NCI-H1092 (cell line): ENCODE measurements around the gene PMS1.
"Not testable (repeated sequence)": the region's sequence is repeated elsewhere in the genome, so short reads cannot be mapped to it uniquely, and the experiment has no call there.

ENCODE experiments used
- DNase-seq: peaks from one replicate; lab custom pipeline; 2025; lab: John Stamatoyannopoulos, UW

Gene PMS1

DNA sequence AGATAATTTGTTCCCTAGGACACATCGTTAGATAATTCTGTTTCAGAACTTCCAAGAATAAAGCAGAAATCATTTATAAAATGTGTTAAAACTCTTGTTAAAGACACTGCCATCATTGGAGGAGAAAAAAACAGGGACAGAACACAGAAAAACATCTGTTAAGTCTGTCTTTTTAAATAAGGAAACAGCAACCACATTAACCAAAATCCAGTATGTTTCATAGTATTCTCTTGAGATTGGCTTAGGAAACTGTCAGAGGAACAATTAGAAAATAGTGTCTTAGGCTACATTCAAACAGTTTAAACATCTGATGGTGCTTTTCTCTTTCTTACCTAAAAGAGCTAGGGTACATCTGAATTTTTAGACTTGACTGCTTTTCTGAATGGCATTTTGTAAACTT is 81.6 kb downstream of the PMS1 start:
- DNase-seq: no peak

DNA sequence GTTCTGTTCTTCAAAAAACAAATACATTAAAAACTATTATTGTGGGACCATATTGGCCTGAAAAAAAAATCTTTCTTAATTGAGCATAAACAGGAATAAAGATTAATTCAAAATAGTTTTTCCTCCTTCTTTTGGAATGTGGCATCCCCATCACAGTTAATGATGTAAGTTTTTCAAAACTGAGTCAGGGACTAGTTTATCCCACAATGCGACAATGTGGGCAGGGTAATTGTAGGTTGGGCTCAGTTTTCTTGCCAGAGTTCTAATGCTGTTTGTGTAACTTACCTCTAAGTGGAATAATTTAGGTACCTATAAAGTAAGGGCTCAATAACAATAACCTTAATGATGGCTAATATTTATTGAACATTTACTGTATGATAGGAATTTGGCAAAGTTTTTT is 82.0 kb downstream of the PMS1 start:
- no peak for DNase-seq

DNA sequence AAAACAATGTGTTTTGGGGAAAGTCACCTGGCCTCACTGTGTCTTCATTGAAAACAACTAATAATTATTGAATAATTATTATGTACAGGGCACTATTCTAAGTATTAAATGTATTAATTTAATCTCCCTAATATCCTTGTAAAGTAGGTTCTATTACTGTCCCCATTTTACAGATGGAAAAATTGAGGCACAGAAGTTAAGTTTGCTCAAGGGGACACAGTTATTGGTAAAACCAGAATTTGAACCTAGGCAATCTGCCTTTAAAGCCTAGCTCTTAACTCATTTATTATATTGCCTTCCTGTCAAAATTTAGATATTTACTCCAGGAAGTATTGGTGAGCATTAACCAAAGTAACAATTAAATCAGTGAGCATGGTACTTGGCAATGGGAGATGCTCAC is 84.6 kb downstream of the PMS1 start:
- no peak for DNase-seq

DNA sequence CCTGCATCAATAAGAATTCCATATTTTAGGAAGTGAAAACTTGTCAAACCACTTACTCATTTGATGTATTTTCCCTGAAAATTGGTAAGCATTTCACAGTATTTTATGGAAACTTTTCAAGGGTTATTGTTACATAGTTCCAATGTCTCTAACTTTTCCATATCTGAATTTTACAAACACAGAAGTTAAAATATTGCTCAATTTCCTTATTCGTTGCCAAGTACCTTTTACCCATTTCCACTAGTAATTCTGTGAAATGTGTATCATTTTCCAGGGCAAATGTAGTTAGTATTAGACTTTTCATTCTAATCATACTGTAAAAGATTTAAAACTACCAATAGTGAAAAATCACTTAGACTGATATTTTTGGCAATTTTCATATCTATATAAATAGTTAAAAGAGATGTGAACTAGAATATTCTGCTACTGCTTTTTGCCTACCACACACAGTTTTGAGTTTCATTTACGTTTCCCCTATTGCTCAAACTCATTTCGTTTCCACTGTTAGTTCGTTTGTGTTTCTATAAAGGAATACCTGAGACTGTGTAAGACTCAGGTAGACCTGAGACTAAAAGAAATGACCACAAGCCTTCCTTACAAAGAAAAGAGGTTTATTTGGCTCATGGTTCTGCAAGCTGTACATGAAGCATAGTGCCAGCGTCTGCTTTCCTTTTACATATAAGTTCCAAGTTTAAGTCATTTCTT is 86.3 kb downstream of the PMS1 start:
- DNase-seq: no peak

DNA sequence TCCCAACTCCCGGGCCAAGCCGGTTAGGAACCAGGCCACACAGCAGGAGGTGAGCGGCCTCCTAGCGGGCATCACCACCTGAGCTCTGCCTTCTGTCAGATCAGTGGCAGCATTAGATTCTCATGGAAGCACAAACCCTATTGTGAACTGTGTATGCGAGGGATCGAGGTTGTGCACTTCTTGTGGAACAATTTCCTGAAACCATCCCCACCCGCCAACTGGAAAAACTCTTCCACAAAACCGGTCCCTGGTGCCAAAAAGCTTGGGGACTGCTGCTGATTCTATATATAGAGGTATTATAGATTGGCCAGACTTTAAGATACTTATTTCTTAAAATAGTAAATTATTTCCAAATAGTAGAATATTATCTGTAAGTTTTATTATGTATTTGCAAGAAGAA is 89.4 kb downstream of the PMS1 start:
- no peak for DNase-seq

DNA sequence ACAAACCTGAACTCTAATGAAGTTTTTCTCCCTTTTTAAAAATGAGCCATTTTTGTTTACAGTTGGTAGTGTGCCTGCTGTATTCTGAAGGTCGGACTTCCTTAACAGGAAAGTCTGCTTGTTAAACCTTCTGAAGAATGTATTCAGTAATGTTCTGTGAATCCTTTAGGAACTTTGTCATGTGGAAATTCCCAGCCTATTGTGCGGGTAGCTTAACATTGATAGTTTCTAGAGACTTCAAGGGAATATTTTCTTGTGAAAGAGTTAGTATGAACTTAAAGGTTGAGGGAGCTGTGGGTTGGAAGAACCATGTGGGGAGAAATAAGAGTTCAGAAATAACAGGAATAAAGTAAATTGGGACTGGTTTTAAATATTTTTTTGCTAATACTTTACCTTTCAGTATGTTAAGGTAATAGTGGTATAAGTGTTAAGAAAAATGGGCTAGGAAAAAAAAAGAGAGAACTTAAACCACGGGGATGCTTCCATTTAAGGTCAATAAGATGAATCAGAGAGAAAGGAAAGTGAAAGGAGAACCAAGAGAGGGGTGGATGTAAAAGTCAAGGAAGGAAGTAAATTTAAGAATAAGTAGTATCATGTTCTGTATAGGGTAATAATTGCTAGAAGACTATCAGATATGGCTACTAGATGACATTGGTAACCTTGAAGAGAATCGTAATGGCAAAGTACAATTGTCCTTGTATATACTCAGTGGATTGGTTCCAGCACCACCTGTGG is 90.5 kb downstream of the PMS1 start:
- no peak for DNase-seq

DNA sequence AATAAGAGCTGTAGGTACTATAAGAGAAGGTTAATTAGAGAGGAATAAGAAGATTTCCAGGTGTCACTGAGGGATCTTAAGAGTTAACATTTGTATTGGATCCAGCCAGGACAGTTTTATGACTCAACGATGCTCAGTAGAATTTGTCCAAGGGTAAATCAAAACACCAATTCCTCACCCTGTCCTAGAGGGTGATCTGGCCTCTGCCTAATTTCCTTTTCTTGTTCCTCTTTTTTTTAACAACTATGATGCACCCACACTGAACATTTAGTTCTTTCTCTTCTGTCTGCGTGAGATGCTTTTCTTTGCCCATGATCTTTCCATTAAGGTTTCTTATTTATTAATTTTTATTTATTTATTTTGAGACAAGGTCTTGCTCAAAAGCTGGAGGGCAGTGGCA is 92.0 kb downstream of the PMS1 start:
- DNase-seq: no peak

DNA sequence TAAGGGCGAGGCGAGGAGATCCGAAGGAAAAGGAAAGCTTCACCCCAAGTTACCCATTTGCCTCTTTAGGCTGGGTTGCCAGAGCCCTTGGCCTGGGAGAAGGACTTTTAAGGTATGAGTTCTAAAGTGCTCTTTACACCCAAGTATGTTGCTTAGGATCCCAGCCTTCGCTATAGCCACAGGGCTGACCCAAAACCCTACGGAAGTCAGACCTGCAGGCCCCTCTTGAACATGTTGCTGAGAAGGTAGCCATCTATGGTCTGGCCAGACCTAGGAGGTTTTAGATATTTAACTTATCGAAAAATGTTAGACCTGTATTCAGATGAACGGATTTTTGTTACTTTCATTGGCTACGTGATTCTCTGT is 95.4 kb downstream of the PMS1 start:
- DNase-seq: no peak

DNA sequence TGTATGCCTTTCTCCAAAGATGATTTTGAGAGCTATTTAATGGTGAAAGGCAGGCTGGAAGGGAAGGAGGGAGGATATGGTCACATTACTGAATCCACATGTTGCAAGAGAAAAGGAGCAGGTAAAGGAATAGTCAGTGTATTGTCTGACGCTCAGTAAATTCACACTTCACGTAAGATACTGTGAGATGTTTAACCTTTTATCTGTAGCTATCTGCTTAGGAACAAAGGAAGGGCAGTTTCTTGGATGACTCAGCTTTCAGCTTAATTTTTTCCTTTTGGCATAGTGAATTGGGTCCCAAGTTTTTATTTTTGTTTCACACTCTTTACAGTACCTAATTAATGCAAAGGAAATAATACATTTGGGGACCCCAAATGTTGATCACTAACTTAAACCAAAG is 96.2 kb downstream of the PMS1 start:
- no peak for DNase-seq

DNA sequence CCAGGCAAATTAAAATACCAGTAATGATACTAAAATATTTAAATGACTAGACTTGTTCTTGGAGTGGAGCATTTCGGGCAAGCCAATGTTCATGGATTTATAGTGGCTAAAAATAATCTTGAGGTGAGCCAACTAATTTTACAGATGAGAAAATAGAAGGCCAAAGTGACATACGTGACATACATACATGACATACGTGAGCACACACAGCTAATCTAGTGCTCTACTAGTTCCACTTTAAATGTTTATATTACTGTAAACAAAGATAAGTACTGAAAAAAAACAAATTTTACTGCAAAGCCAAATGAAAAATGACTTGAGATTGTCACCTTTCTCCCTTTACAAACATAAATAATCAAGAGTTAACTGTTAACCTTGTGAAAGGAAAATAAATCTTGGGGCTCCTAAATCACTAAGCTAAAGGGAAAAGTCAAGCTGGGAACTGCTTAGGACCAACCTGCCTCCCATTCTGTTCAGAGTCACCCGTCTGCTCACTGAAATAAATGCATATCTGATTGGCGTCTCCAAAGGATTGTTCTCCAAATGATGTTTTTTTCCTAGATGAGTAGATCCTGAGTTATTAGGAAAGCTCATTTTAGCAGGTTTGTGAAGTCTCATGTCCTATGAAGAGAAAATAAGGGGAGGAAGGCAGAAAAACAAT is 96.7 kb downstream of the PMS1 start:
- no peak for DNase-seq

DNA sequence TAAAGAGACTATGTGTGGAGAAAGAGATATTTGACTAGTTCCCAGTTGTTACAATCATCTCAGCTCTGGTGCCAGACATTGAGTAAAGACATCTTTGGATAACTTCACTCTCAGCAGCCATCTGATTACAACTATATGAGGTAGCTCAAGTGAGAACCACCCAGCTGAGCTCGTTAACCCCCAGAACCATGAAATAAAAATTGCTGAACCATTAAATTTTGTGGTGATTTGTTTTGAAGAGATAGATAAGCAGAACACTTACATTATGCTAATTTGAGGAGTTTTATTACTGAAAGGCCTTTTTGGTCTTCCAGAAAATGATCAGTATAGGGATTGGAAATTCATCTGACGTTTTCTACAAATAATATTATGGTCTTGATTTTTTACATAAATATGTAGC is 101.1 kb downstream of the PMS1 start:
- no peak for DNase-seq

DNA sequence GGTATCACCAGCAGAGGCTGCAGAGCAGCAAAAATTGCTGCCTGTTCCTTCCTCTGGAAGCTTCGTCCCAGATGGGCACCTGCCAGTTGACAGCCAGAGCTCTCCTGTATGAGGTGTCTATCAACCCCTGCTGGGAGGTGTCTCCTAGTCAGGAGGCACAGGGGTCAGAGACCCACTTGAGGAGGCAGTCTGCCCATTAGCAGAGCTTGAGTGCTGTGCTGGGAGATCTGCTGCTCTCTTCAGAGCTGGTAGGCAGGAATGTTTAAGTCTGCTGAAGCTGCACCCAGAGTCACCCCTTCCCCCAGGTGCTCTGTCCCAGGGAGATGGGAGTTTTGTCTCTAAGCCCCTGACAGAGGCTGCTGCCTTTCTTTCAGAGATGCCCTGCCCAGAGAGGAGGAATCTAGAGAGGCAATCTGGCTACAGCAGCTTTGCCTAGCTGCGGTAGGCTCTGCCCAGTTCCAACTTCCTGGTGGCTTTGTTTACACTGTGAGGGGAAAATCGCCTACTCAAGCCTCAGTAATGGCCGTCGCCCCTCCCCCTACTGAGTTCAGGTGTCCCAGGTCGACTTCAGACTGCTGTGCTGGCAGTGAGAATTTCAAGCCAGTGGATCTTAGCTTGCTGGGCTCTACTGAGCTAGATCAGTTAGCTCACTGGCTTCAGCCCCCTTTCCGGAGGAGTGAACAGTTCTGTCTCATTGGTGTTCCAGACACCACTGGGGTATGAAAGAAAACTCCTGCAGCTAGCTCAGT is 108.5 kb downstream of the PMS1 start:
- not testable (repeated sequence) for DNase-seq

DNA sequence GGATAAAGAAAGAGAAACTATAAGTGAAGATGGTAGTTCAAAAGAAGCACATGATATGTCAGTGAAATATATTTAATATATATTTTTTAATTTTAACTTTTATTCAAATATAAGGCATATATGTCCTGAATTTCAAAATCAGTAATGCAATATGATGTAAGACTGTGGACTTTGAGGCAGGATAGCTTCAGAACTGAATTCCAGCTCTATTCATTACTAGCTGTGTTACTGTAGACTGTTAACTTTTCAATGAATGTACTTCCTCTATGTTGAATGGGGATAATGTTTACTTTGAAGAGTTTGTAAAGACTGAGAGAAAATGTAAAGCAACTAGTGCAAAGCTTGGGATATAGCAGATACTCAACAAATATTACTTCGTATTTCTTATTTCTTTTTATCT is 112.6 kb downstream of the PMS1 start:
- DNase-seq: no peak

DNA sequence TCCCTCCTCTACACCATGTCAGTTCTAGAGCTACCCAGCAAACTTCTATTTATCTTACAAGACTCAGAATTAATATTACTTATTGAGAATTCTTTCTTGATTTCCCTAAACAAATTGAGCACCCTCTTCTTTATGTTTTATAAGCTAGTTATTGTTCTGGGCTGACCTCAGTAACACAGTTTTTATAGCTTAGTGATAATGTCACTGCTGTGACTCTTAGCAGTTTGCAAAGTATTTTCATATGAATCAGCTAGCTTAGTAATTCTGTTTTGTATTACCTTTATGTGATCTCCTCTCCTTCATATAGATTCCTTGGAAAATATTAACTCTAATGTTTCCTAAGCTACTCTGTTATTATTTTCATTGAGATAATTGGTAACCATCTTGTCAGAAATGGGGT is 114.9 kb downstream of the PMS1 start:
- DNase-seq: no peak

DNA sequence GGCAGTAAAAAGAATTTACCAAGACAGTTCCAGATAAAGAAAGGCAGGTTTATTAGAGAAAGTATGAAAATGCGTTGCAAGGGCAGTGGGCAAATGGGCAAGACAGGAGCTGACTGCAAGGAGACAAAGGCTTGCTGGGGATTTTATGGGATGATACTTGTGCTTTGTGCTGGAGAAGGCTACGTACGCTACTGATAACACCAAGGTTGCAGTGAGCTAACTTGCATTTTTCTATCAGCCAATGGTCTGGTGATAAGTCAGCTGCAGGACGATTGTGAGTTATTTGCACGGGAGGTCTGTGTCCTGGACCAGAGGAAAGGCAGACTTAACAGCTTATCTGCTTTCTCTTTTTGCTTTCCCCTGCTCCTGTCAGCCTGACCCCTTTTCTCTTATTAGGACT is 116.5 kb downstream of the PMS1 start:
- DNase-seq: no peak

DNA sequence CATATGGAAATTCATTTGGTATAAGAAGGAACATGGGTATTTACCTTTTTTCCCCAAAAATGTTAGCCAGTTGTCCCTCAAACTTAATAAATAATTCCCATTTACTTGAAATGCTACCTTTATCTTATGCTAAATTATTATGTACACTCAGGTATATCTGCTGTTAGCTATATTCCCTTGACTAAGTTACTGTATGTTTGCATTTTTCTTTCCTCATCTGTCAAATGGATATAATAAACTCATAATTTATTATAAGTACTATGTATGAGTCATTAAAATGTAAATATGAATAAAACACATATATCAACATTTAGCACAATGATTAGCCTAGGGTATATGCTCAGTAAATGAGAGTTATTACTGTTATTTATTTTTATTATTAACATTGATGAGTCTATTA is 117.4 kb downstream of the PMS1 start:
- DNase-seq: no peak

DNA sequence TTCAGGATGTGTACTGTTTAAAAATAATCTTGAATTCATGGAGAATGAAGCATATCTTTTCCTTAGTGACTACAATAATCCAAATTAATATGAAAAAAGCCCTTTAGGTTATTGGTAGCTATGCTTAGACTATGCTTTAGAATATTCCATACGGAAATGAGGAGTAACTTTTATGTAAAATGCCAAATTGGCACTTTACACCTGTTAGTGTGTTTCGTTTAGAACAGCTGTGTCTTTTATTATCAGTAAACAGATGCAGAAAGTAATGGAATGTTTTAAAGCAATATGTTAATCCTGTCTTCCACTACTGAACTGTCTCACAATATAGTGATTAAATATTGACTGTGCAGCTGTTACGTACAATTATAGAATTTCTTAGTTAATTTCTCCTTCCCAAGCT is 129.6 kb downstream of the PMS1 start:
- DNase-seq: no peak

DNA sequence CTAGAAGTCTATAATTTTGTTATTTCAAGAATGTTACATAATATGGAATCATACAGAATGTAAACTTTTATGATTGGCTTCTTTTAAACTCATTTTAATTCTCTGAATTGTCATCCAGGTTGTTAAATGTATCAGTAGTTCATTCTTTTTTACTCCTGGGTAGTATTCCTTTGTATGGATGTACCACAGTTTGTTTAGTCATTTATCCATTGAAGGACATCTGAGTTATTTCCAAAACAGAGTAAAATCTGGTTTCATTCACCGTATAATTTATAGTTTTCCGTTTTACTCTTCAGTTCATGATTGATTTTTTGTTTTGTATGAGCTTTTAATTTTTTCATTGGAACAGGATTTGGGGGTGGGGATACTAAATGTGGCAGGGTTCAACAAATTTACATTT is 132.4 kb downstream of the PMS1 start:
- no peak for DNase-seq
